ENCODE data around the gene LRP1B.

LRP1B gene

DNA sequence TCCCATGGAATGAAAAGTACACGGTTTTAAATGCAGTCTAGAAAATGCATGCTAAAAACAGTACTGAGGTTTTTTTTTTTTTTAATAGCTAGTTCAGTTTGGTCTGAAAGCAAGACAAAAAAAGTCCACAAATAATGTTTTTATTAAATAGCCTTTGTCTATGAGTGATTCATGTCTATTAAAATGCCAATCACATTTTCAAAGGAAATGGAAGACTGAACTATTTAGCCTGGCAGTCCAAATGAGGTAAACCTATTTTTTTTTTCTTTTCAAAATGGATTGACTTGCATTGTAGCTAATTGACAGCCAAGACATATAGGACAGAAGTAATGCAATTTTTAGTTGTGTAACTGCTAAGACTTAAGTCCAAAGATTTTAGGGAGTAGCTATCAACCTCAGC, 90.3 kb downstream of the LRP1B start:
- DNase-seq (ENCODE audit: low spot score): no peak

DNA sequence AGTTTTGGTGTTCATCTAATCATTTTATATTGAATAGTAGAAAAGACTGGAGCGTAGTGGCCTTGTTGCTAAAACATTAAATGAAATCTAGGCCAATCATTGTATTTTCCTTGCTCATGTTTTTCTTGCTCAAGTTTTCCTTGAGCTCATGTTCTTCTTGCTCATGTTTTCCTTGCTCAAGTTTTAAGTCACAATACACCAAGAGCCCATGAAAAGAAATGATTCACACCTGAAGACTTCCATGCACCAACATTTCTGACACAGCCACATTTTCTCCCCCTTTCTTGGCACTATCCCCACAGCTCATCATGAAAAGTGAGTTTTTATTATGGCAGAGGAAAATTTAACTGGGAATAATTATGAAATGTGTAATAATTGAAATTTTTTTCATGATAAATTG, 92.0 kb downstream of the LRP1B start:
- DNase-seq (ENCODE audit: low spot score): no peak

DNA sequence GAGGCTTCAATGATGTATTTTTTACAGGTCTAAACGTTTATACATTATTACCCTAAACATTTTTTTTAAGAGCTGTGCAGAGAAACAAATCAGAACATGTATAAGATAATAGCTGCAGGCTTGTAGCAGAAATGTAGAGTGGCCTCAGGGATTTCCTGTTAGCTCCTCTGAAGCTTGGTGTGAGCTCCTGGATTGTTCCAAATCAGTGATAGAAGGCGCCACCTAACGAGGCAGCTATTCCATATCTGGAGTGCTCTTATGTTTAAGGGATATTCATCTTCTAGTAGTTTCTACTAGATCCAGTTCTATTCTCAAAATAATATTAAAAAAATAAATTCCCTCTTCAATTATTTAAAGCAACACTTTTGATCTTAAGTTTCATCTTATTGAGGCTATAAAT, 93.1 kb downstream of the LRP1B start:
- DNase-seq (ENCODE audit: low spot score): no peak

DNA sequence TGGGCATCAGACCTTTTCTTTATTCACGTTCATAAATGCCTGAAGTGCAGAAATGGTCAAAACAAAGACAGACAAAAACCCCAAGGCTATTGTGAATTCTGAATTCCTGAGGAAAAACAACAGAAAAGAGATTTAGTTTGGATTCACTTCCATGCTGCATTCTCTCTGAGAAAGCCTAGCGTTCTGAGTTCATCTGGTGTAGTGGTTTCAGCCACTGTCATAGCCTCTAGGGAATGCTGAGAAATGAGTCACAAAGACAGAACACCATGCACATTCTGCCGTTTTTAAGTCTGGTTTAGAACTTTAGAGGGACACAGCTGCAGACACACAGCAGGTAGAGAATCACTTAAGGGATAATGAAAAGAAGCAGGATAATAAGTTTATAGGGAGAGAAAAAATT, 93.8 kb downstream of the LRP1B start:
- no peak for DNase-seq (ENCODE audit: low spot score)

DNA sequence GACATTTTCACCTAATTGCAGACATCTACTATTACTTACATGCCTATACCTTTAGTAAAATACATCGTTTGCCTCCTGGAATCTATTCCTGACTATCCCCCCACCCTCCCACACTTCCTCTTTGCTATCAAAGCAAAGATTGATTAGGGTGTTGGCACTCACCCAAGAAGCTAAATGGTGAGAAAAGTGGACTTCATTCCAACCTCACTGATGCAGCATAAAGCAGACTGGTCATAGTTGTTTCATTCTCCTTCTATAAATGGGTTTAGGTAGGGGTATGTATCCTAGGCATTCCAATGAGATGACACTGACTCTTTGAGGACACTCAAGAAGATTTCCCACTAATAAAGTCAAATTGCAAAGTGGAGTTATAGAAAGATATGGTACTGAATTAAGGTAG, 97.4 kb downstream of the LRP1B start:
- DNase-seq (ENCODE audit: low spot score): no peak

DNA sequence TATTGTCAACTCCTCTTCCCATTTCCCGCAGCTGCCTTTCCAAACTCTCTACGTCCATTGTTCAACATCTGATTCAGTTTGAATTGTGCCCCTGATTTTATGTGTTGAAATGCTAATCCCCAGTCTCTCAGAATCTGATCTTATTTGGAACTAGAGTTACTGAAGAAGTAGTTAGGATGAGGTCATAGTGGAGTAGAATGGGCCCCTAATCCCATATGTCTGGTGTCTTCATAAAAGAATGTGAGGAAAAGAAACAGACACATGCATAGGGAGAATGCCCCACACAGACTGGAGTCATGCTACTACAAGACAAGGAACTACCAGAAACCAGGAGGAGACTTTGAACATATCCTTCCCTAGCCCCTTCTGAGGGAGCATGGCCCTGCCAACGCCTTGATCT, 99.2 kb downstream of the LRP1B start:
- no peak for DNase-seq (ENCODE audit: low spot score)

DNA sequence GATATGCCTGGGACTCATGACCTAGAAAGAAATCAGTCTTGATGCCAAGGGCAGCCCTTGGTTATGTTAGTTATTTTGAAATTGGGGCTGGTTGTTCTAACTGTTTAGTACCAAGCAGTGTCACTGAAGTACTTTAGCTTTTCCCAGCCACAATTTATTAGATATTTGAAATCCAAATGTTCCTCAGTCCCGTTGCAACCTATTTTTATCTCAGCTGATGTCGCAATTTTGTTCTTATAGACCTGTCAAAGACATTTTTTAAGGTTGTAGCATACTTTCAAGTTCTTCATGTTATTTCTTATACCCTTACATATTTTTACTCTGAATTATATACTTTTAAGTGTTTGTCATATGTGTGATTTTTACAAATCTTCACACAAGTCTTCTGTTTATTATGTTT, 100.1 kb downstream of the LRP1B start:
- no peak for DNase-seq (ENCODE audit: low spot score)

DNA sequence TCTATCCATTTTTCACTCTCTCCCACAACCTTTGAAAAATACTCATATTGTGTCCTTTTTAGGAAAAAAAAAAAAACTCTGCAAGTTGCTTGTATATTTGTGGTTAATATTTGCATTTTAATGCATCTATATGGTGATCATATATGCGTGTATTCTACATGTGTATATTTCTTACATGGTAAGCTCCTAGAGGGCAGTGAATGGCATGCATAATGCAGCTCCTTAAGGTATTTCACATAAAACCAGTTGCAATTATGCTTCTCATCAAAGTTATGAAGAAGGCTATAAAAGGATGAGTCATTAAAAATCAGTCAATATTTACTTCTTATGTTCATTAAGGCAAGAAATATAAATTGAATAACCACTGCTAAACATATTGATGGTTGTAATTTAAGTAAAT, 100.8 kb downstream of the LRP1B start:
- DNase-seq (ENCODE audit: low spot score): no peak

DNA sequence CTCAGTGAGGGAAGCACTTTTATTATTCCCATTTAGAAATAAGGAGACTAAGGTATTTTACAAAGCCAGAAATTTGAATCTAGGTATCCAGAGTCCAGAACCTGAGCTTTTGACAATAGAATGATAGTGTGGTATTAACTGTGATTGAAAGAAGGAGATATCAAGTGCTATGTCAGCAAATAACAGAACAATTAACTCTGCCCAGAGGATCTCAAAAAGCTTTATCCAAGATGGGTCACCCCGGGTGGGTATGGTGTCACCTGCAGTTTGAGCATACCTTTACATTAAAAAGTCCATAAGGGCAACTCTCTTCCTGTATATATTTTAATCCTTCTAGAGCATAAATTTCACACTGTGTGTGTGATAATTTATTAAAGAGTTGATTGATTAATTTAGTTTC, 105.4 kb downstream of the LRP1B start:
- no peak for DNase-seq (ENCODE audit: low spot score)

DNA sequence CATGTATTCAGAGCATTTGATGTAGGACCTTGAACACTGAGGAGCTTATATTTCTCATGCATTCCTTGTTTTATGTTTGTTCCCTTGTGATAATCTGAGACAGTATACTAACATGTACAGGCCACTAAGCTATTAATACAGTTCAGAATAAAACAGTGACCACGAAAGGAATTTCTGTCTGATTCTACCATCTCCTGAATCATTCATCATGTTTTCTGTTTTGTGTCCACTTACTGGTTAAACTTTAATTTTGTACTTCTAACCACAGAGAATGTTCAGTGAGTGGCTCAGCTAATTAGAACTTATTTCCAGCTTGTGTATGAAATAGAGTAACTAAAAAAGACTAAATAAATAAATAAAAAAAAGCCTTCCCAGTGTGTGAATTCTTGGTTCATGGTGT, 110.4 kb downstream of the LRP1B start:
- no peak for DNase-seq (ENCODE audit: low spot score)

DNA sequence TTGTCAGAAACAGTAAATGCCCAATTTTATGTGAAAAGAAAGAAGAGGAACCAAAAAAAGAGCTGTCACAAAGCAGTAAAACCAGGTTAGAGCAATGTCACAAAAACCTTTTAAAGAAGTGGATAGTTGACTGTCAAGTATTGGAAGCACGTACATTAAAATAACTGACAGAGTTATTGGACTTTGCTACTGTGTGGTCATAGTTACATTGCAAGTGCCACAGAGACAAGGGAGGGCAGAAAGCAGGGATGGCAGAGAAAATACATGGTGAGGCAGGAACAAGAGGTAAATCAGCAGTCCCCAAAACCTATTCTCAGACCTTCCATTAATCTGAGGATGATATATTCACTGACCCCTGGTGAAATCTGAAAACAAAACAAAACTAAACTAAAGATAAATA, 116.3 kb downstream of the LRP1B start:
- DNase-seq (ENCODE audit: low spot score): no peak

DNA sequence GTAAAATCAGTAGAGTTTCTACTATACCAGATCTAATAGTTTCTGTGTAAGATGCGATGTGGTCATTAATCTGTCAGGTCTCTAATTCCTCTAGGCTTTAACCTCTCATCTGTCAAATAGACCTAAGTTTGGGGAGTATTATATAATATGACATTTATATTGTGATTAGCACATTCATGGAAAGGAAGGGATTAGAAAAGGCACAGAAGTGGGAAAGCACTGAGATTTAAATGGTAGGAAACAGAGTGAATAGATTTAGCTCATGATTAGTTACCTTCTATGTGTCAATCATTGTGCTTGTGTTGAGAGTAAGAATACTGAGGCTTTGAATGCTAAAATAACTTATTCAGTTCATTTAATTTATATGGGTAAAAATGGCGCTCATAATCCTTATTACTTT, 118.0 kb downstream of the LRP1B start:
- no peak for DNase-seq (ENCODE audit: low spot score)

DNA sequence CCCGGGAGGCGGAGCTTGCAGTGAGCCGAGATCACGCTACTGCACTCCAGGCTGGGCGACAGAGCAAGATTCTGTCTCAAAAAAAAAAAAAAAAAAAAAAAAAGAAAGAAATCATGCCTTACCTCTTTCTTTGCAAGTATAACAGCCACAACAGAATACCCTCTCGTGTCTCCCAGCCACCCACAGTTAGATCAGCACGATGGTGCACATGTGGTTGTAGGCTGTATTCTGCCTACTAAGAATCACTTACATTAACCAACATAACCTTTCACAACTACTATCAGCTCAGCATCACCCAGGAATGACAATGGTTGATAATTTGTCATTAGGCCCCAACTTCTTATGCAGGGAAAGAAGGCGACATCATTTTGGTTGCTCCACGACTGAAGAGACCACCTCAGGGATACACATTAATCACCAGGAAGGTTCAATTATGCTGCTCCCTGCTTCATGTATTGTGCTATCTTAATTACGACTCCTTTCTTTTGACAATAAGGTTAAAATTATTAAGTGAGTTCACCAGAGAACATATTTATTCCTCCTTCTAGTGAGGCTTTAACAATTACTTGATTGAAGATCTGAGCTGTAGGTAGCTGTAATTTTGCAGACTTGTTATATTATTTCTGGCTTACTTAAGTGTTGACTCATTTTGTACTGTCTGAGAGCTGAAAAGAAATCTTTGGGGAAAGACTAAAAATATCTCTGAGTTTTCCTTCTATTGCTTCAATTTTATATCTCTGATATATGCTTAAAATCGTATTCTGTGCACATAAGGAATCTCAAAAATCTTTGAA, 120.1 kb downstream of the LRP1B start:
- DNase-seq (ENCODE audit: low spot score): no peak

DNA sequence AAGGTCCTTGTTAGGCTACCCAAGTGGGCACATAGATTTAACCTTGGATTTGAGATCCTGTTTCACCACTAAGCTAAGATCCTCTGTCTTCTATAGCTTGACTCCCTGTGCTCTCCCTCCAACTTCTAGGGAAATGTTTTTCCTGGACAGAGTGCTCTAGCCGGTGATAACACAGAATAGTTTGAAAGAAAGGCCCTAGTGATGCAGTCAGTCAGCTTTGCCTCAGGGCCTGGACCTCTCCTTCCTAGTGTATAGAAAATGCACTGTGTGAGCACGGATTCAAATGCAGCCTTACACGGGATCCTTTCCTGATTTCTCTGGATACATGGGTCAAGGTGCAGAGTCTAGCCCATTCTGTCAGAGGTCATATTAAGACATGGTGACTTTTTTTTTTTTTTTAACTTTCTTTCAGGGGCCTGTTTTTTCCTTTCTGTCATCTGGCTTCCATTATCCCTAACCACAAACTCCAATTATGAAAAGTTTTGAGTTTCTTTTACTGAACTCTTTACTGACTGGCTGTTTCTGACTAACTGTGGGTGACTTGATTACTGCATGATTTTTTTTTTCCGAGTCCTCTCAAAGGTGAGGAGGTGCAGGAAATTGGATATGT, 122.6 kb downstream of the LRP1B start:
- DNase-seq (ENCODE audit: low spot score): no peak

DNA sequence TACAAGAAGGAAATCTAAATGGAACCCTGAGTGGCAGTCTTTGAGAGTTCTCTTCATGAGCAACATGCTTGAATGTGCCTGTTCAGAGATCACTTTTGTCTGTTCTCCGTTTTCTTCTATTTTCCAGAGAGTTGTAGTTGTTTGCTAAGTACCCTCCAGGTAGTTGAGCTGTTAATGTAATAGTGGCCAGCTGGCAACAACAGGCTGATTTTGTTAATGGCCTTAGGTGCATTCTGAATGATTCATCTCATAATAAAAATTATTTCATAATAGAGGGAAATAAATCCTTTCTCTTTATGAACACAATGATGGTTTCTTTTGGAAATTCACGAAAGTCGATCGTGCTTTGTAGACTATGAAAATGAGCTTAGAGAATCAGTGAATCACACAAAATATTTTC, 136.8 kb downstream of the LRP1B start:
- DNase-seq (ENCODE audit: low spot score): no peak

DNA sequence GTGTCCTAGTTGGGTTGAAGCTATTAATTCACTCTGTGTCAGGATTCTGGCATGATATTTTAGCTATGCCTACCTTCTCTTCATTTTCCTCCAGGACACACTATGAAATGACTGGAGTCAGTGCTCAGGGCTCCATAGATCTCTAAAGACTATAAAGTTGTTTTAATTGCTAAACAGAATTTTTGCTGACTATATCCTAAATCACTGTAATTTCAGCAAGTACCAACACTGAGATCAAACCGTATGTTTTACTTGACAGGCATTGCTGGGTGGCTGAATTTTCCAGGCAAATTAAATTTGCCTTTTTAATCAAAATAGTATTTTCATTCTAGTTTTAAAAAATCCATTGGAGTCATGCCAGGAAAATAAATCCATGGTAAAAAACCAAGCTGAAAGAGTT, 138.1 kb downstream of the LRP1B start:
- no peak for DNase-seq (ENCODE audit: low spot score)

DNA sequence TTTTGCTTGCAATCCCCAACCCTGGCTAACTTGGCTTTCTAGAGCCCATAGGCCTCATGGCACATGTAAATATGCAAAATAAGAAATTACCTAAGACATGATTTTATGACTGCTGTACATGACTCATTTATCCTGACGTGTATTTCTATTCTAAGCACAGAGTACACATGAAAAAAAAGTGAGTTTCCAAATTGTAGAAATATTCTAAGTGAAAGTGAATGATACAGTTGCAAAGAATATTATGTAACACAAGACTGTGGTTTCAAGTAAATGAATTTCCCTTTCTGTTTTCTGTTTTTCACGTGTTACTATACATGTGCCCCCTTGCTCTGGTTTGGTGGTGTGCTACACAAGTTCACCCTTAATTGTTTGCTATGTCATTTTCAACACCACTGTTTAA, 162.4 kb downstream of the LRP1B start:
- no peak for DNase-seq (ENCODE audit: low spot score)

DNA sequence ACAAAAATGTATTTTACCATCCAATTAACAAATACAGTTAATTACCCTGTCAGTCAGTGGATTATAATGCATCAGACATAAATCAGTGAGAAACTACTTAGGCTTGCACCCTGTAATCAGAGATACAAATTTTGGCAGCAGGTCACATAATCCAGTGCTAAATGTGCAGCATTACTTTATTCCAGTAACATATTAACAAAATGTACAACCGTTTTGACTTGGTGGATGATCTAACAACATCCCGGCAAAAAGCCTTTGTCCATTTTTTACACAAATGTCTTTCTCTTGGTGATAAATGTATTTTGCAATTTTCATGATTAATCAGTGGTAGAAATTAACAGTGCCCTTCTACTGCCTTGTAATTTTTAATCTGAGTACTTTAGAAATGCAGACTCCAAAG, 162.8 kb downstream of the LRP1B start:
- DNase-seq (ENCODE audit: low spot score): no peak

DNA sequence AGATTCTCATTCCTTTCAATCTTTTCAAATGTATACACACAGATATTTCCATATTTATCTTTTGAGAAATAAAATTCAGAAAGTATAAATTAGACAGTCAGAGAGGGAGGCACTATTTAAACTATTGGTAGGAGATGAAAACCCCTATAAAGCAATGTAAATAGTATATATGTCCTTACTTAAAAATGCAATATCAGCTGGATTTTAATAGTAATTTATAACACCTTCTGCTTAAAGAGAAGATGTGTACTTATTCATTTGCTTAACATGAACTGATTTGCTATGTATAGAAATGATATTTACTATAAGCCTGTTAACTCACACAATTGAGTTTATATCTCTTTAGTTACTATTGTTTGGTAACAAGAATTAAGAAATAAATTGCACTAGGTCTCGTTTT, 163.3 kb downstream of the LRP1B start:
- no peak for DNase-seq (ENCODE audit: low spot score)

DNA sequence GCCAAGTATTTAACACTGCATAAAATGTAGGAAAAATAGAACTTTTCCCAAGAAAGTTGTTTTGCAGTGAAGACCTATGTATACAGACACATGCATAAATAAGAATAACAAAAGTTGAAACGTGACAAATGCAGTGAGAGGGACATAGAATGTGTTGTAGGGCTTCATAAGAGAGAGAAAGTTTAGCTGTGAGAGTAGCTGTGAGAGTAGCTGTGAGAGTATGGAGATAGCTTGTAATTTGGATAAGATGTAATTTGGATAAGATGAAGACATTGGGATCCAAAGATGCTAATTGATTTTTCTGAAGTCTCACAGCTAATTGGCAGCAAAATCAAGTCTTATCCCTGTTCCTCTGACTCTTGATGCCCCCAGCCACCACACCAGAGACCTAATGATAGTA, 170.9 kb downstream of the LRP1B start:
- no peak for DNase-seq (ENCODE audit: low spot score)

DNA sequence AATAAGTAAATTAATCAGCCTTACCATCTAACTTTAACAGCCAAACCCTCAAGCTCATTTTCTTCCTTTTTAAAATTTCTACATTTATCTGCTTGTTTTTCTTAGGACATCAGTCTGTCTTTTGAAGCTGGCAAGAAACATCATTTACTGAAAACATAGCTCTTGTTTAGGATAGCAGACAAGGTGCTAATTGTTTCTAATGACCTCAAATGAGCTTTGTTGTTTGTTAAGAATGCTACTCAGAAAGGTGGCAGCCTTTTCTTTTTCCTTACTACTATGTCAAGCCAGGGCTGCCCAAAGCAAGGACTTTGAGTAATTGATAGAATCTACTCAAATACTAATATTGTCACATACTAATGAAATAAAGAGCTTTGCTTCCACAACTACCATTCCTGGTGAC, 171.8 kb downstream of the LRP1B start:
- DNase-seq (ENCODE audit: low spot score): no peak

DNA sequence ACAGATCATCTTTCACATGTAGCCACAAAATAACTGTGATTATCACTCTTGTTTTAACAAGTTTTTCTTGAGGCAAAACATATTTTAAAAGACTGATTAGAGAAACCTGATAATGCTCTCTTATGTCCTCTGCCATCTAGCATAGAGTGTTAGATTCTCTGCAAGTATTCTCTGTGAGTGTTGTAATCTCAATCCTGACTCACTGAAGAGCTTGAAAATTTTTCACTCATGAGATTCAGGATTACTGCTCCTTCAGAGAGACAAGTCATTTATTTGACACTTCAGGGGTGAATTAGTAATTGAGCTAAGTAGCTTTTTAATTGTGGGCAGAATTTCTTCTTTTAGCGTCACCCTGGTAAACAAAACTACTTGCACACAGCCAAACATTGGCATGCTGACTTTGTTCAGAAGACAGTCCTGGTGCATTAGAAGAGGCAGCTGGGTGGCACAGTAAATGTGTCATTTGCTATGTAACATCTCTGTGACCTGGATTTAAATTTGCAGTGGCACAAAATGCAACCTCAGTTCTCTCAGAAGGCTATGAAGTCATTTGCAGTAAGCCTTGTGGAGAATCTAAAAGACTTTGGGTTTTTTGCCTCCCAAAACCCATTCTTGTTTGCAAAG, 172.9 kb downstream of the LRP1B start:
- no peak for DNase-seq (ENCODE audit: low spot score)

DNA sequence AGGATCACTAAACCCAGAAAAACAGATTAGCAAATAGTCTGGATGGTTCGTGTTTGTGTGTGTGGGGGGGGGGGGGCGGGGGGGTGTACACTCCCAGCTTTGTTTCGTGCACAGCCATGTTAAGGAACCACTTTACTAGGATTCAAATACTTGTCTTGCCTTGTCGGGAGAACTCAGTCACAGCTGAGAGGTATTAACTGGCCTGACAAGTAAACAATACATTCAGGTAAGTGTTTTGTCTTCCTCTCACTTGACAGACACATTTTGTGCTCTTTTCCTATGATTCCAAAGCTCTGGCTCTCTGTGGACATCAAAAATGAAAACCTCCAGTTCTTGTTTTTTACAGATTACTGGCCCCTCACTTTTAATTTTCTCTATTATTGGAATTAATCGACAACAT, 173.5 kb downstream of the LRP1B start:
- no peak for DNase-seq (ENCODE audit: low spot score)

All from left forelimb (tissue), 1 donor.